Measurements from ENCODE around the gene SERINC5.

GRCh38 chr5:80191991-80192398 lies 63.9 kb downstream of the SERINC5 start:
- TF ChIP-seq, protein P1, sequence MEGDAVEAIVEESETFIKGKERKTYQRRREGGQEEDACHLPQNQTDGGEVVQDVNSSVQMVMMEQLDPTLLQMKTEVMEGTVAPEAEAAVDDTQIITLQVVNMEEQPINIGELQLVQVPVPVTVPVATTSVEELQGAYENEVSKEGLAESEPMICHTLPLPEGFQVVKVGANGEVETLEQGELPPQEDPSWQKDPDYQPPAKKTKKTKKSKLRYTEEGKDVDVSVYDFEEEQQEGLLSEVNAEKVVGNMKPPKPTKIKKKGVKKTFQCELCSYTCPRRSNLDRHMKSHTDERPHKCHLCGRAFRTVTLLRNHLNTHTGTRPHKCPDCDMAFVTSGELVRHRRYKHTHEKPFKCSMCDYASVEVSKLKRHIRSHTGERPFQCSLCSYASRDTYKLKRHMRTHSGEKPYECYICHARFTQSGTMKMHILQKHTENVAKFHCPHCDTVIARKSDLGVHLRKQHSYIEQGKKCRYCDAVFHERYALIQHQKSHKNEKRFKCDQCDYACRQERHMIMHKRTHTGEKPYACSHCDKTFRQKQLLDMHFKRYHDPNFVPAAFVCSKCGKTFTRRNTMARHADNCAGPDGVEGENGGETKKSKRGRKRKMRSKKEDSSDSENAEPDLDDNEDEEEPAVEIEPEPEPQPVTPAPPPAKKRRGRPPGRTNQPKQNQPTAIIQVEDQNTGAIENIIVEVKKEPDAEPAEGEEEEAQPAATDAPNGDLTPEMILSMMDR (conservative IDR thresholded peaks at IDR 0.05; ENCODE audit: low read depth, low read length) = no peak
- TF ChIP-seq EZH2 (IDR thresholded peaks at IDR 0.05; ENCODE audit: low read length, unreplicated experiment) (no peak), EZH2phosphoT487 (IDR thresholded peaks at IDR 0.05; ENCODE audit: borderline replicate concordance, low read length) (no peak)
